PC-3 (cell line): ENCODE results near the gene TMEM14C. TPM values are rescaled to one million over a fixed set of nuclear protein-coding genes. Genes with fewer than 3 reads are reported as not detected.
"Not testable (repeated sequence)": the region's sequence is repeated elsewhere in the genome, so short reads cannot be mapped to it uniquely, and the experiment has no call there.

Experiments
- ATAC-seq: fragments of 200-7000 bp; cut with Tn5 transposase; 2 replicates; pipeline ENCODE4 v1.9.1; 2020; ENCODE audit warnings: mild to moderate bottlenecking, moderate library complexity
- BruUV-seq: library from RNA; stranded (reverse); fragments of 400-500 nt; replicated peaks from 2 replicates; lab custom pipeline; 2021; lab: Mats Ljungman, UMichigan
- CTCF ChIA-PET: fragments of 300-600 bp; sonication (Branson Sonifier 250); formaldehyde crosslinking; loops from one replicate; lab custom pipeline; 2022; ENCODE audit warnings: antibody characterized with exemption; lab: Charles Lee
- POLR2A ChIA-PET: fragments of 300-600 bp; sonication (Branson Sonifier 250); formaldehyde crosslinking; loops from one replicate; lab custom pipeline; 2022; ENCODE audit warnings: antibody characterized with exemption; ENCODE audit not compliant: unreplicated experiment; lab: Charles Lee
- DNase-seq: peaks from one replicate; pipeline ENCODE4 v3.0.0-alpha.2; 2015
- H2AFZ ChIP-seq: fragments of 300-600 bp; sonication (generic); 2 replicates; pipeline ENCODE4 v1.6.0; 2016; ENCODE audit warnings: antibody characterized with exemption, low read length
- H3F3A ChIP-seq: fragments of 300-600 bp; sonication (generic); one replicate; pipeline ENCODE4 v1.6.0; 2017; ENCODE audit warnings: antibody characterized with exemption, low read length, control low read depth, mild to moderate bottlenecking; ENCODE audit not compliant: unreplicated experiment
- H3K27ac ChIP-seq: fragments of 300-600 bp; sonication (generic); 2 replicates; pipeline ENCODE4 v1.5.1; 2016; ENCODE audit warnings: mild to moderate bottlenecking, low read length
- H3K27me3 ChIP-seq: fragments of 300-600 bp; sonication (generic); 2 replicates; pipeline ENCODE4 v1.6.1; 2016; ENCODE audit warnings: low read length, mixed read lengths
- H3K36me3 ChIP-seq: fragments of 300-600 bp; sonication (generic); 2 replicates; pipeline ENCODE4 v1.6.1; 2016; ENCODE audit warnings: low read depth, mixed run types, low read length, mixed read lengths
- H3K4me1 ChIP-seq: fragments of 300-600 bp; sonication (generic); 2 replicates; pipeline ENCODE4 v1.5.1; 2016; ENCODE audit warnings: low read length; ENCODE audit not compliant: insufficient read depth
- H3K4me2 ChIP-seq: fragments of 300-600 bp; sonication (generic); 2 replicates; pipeline ENCODE4 v1.6.0; 2016; ENCODE audit warnings: low read length
- H3K4me3 ChIP-seq: fragments of 300-600 bp; sonication (generic); 2 replicates; pipeline ENCODE4 v1.5.1; 2016; ENCODE audit warnings: mild to moderate bottlenecking, low read length, mixed read lengths
- H3K79me2 ChIP-seq: fragments of 300-600 bp; sonication (generic); 2 replicates; pipeline ENCODE4 v1.6.1; 2017; ENCODE audit warnings: low read length, mixed read lengths
- H3K9ac ChIP-seq: fragments of 300-600 bp; sonication (generic); 2 replicates; pipeline ENCODE4 v1.6.0; 2016; ENCODE audit warnings: mild to moderate bottlenecking, low read length
- H3K9me2 ChIP-seq: fragments of 300-600 bp; sonication (generic); replicated peaks from 2 replicates; pipeline ENCODE4 v1.6.1; 2016; ENCODE audit warnings: mixed run types, low read length, mixed read lengths
- H3K9me3 ChIP-seq: fragments of 300-600 bp; sonication (generic); 2 replicates; pipeline ENCODE4 v1.6.1; 2016; ENCODE audit warnings: low read length, mixed read lengths
- H4K20me1 ChIP-seq: fragments of 300-600 bp; sonication (generic); 2 replicates; pipeline ENCODE4 v1.6.1; 2016; ENCODE audit warnings: low read length, mixed read lengths
- CTCF ChIP-seq: fragments of 300-600 bp; sonication (generic); conservative IDR thresholded peaks from 2 replicates; pipeline ENCODE4 v1.5.1; 2017; ENCODE audit warnings: antibody characterized with exemption, low read depth, mild to moderate bottlenecking, low read length
- EZH2 ChIP-seq: fragments of 300-600 bp; sonication (generic); IDR thresholded peaks from one replicate; pipeline ENCODE4 v1.6.1; 2017; ENCODE audit warnings: antibody characterized with exemption, mild to moderate bottlenecking, low read length; ENCODE audit not compliant: unreplicated experiment
- EZH2phosphoT487 ChIP-seq: fragments of 300-600 bp; sonication (generic); IDR thresholded peaks from 2 replicates; pipeline ENCODE4 v1.6.1; 2018; ENCODE audit warnings: mild to moderate bottlenecking, antibody characterized with exemption, low read length, borderline replicate concordance
- intact Hi-C: fragments of 100-400 bp; cut with micrococcal nuclease; formaldehyde crosslinking; loops from 2 replicates; pipeline ENCODE4 v1.9.0; 2023
- total RNA-seq: library from RNA; depleted of rRNA; stranded (reverse); fragments of >200 nt; gene quantifications from 2 replicates; pipeline ENCODE4 v1.2.3, GENCODE V29; 2014

The TMEM14C gene
- total RNA-seq, 1 experiment from 2014 or later: 87.8 TPM

GRCh38 chr6:10736731-10737130 is 13.9 kb downstream of the TMEM14C start:
- CTCF ChIA-PET: no interaction called here
- H3K36me3 ChIP-seq: peaks cover 4% of the 10 kb centered on the region
- DNase-seq (no peak), ATAC-seq (no peak)
- no peak for TF ChIP-seq EZH2
- TF ChIP-seq CTCF: no peak
- TF ChIP-seq EZH2phosphoT487: no peak
- BruUV-seq: no TSS peak
- H3K27ac ChIP-seq: no peak overlapping the region
- H2AFZ ChIP-seq: no peak overlapping the region
- no peaks in the 10 kb centered on the region for H3K79me2 ChIP-seq
- H3K4me2 ChIP-seq: no peak overlapping the region
- no peaks in the 10 kb centered on the region for H3K9me3 ChIP-seq
- peaks cover 25% of the 10 kb centered on the region for H3K4me1 ChIP-seq
- intact Hi-C loops: no loop called here
- H3F3A ChIP-seq: peaks cover 4% of the 10 kb centered on the region
- POLR2A ChIA-PET: no interaction called here
- H3K27me3 ChIP-seq: no peaks in the 10 kb centered on the region
- H3K4me3 ChIP-seq: no peak overlapping the region
- no peaks in the 10 kb centered on the region for H3K9me2 ChIP-seq
- no peaks in the 10 kb centered on the region for H4K20me1 ChIP-seq
- no peak overlapping the region for H3K9ac ChIP-seq

GRCh38 chr6:10740061-10740460 is 17.2 kb downstream of the TMEM14C start:
- Histone ChIP-seq H3K9me2 (no peaks in the 10 kb centered on the region), H3K27ac (no peak overlapping the region), H3F3A (peaks cover 4% of the 10 kb centered on the region), H3K9ac (no peak overlapping the region), H4K20me1 (no peaks in the 10 kb centered on the region), H3K4me1 (peaks cover 10% of the 10 kb centered on the region), H3K9me3 (no peaks in the 10 kb centered on the region), H2AFZ (no peak overlapping the region), H3K4me3 (no peak overlapping the region), H3K27me3 (no peaks in the 10 kb centered on the region), H3K4me2 (no peak overlapping the region), H3K36me3 (no peaks in the 10 kb centered on the region), H3K79me2 (no peaks in the 10 kb centered on the region)
- intact Hi-C loops: no loop called here
- no peak for ATAC-seq
- no peak for DNase-seq
- CTCF ChIA-PET: no interaction called here
- no TSS peak for BruUV-seq
- POLR2A ChIA-PET: no interaction called here
- no peak for TF ChIP-seq EZH2
- no peak for TF ChIP-seq CTCF
- no peak for TF ChIP-seq EZH2phosphoT487

- CTCF ChIA-PET, H3K9me3 ChIP-seq, H3K79me2 ChIP-seq, H3F3A ChIP-seq, H4K20me1 ChIP-seq, H3K4me3 ChIP-seq, intact Hi-C loops, H2AFZ ChIP-seq, H3K4me1 ChIP-seq, H3K36me3 ChIP-seq, ATAC-seq, BruUV-seq, POLR2A ChIA-PET, H3K4me2 ChIP-seq, DNase-seq, H3K27me3 ChIP-seq, H3K27ac ChIP-seq, H3K9me2 ChIP-seq, H3K9ac ChIP-seq: not testable (repeated sequence)
These were observed 18.8 kb downstream of the TMEM14C start for GRCh38 chr6:10741643-10742042.
